HG03103 (cell line): Measurements from ENCODE around the gene BAZ1B.
"Not testable (repeated sequence)": the region's sequence is repeated elsewhere in the genome, so short reads cannot be mapped to it uniquely, and the experiment has no call there.

Experiments
- ATAC-seq: cut with Tn5 transposase; IDR thresholded peaks from one replicate; pipeline ENCODE4 v1.9.1; 2021; ENCODE audit warnings: low read depth; ENCODE audit not compliant: unreplicated experiment

Gene BAZ1B

GRCh38 chr7:73448609-73449008 lies 73.5 kb downstream of the BAZ1B start:
- no peak for ATAC-seq

DNA sequence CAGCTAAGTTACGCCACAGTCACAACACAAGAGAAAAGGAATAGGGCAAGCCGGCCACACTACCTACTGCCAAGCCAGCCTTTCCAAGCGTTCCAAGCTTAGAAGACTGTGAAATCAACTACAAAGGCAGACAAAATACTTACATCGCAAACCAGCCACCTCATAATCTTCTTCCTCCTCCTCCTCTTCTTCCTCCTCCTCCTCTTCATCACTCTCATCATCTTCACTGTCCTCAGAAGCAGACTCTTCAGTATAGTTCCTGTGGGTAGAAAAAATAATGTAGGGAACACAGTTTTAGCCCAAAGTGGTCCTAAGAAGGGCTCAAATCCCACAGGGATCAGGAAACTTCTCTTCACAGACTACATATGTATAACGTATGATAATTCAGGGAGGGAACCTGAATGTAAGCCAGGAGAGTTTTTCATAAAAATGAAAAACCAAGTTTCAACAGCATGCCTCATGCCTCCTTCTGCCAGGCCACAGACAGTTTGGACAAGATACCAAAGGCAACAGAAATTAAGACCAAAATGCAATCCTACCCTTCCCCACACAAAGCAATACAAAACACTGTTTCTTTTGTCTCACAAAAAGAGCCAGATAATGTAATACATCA lies 74.9 kb downstream of the BAZ1B start:
- no peak for ATAC-seq

GRCh38 chr7:73446682-73447081 lies 75.4 kb downstream of the BAZ1B start:
- no peak for ATAC-seq

DNA sequence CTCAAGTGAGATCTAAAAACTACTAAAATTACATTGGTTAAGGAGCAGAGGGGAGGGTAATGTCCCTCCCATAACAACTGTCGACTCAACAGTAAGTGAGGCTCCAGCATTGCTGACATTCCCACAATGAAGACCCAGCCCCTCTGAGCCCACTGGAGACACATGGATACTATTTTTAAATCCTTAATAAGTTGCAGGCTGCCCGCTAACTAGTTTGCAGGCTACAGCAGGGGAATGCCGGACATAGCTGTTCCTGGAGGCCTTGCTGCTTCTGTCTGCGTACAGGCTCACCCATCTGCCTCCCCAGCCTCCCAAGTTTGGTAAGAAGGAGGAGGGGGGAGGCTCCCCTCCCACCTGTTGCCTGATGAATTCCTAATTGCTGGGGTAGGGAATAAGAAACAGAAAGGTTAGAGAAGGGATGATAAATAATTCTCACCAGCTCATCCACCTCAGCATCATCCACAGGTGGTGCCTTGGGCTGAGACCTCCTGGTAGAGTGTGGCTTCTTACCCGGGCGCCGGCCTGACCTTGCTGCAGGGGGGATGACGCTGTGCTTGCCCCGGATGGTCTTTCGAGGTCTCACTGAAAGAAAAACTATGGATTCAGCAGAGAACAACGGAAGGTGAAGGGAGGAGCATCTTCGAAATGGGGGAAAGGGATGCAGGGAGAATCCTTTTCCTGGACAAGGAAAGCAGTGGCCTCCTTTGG lies 78.4 kb downstream of the BAZ1B start:
- ATAC-seq: no peak

GRCh38 chr7:73442903-73443500 lies 79.1 kb downstream of the BAZ1B start:
- no peak for ATAC-seq

DNA sequence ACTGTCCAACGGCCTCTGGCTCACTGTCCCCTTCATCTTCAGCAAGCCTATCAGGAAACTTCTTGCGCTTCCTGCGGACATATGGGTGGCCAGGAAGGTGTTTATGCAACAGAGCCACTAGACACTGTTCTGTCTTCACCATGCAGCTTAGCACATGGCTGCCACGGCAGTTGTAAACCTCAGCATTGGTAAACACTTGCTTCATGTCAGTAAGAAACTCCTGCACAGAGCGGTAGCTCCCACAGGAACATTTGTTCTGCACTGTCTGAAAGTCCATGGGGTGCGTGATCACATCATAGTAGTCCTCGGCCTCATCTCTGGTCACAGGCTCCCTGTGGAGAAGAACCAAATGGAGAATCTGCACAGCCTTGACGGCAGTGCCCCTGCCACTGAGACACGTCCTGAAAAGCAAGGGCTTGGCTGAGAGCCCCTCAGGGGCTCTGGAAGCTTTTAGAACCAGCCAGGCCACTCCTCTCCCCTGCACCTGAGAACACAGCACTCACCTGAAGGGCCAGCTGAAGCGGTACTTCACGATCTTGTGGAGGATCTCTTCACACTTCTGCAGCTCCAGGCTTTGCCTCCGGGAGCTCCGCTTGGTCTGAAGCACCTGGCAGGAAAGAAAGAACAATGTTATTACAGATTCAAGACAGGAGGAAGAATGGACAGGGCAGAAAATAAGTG lies 79.7 kb downstream of the BAZ1B start:
- no peak for ATAC-seq

DNA sequence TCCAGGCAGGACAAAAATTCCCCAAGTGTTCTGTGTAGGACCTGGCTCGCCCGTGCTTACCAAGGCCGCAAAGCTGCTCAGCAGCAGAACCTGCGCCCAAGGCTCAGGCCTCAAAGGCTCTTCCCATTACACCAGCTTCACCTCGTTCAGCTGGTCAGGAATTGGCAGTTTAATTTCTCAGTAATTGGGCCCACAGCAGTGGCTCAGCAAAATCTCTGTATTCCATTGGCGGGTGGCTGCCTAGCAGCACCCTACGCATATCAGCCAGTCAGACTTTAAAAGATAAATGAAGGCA lies 82.7 kb downstream of the BAZ1B start:
- no peak for ATAC-seq

- ATAC-seq: no peak
These were observed 83.3 kb downstream of the BAZ1B start for GRCh38 chr7:73438547-73439409.

GRCh38 chr7:73437621-73438416 lies 84.3 kb downstream of the BAZ1B start:
- ATAC-seq: no peak

GRCh38 chr7:73437091-73437490 lies 85.0 kb downstream of the BAZ1B start:
- ATAC-seq: no peak

DNA sequence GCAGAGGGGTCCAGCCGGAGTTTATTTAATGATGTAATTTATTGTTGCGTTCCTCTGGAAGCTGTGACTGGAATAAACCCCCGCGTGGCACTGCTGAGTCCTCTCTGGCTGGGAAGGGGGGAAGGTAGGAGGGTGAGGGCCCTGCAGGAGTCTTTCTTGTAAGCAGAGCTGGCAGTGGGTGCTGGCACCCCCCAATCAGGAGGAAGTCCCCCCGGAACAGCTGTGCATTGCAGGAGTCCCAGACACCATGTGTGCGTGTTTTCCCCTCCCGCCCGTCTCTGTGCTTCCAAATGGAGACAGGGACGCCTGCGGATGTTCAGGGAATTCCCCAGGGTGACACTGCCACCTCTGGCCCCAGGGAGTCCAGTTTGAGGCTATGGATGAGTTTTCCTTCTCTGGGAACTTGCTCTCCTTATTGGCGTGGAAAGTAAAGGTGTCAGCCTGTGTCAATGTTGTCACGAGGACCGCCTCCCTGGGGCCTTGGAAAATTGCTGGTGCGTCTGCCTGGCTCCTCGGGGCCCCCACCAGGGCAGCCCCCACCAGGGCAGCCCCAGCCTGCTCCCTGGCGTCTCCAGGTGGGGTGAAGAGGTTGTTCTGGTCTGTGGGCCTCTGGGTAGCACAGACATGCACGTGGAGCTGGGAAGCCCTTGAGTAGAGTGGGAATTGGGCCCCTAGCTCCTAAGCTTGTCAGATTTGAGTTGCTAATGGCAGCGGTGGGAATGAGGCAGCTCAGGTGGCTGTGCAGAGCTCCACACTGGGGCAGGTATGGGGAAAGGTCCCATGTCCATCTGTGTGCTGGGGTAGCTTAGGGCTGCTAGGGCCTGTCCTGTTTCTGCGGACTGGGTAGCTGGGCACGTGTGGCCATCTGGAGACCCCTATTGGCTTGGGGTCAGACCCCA lies 85.8 kb downstream of the BAZ1B start:
- ATAC-seq: no peak

DNA sequence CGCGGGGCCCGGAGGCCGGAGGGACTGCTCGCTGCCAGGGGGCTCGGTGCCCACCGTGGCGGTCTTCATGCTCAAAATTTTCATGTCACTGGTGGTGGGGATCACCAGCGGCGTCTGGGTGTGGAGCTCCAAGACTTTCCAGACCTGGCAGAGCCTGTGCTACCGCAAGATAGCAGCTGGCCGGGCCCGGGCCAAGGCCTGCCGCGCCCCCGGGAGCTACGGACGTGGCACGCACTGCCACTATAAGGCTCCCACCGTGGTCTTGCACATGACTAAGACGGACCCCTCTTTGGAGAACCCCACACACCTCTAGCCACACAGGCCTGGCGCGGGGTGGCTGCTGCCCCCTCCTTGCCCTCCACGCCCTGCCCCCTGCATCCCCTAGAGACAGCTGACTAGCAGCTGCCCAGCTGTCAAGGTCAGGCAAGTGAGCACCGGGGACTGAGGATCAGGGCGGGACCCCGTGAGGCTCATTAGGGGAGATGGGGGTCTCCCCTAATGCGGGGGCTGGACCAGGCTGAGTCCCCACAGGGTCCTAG lies 86.6 kb downstream of the BAZ1B start:
- ATAC-seq: no peak

- ATAC-seq: no peak
These were observed 87.4 kb downstream of the BAZ1B start for GRCh38 chr7:73434701-73435069.

DNA sequence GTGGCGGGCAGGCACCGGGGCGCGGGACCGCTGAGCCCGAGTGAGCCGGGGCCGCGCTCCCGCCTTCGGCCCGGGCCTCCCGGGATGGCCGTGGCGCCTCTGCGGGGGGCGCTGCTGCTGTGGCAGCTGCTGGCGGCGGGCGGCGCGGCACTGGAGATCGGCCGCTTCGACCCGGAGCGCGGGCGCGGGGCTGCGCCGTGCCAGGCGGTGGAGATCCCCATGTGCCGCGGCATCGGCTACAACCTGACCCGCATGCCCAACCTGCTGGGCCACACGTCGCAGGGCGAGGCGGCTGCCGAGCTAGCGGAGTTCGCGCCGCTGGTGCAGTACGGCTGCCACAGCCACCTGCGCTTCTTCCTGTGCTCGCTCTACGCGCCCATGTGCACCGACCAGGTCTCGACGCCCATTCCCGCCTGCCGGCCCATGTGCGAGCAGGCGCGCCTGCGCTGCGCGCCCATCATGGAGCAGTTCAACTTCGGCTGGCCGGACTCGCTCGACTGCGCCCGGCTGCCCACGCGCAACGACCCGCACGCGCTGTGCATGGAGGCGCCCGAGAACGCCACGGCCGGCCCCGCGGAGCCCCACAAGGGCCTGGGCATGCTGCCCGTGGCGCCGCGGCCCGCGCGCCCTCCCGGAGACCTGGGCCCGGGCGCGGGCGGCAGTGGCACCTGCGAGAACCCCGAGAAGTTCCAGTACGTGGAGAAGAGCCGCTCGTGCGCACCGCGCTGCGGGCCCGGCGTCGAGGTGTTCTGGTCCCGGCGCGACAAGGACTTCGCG lies 88.0 kb downstream of the BAZ1B start:
- ATAC-seq: no peak

- no peak for ATAC-seq
These were observed 89.4 kb downstream of the BAZ1B start for GRCh38 chr7:73432676-73433075.

GRCh38 chr7:73431041-73431835 lies 90.9 kb downstream of the BAZ1B start:
- no peak for ATAC-seq

DNA sequence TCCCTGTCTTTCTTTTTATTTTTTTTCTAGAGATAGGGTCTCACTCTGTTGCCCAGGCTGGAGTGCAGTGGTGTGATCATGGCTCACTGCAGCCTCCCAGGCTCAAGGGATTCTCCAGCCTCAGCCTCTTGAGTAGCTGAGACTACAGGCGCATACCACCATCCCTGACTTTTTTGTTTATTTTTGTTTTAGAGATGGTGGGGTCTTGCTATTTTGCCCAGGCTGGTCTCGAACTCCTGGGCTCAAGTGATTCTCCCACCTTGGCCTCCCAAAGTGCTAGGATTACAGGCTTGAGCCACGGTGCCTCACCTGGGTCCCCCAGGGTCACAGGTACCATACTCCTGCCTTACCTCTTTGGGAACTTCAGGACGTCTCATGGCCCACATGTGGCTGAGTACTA lies 91.6 kb downstream of the BAZ1B start:
- not testable (repeated sequence) for ATAC-seq
